Thoracic aorta (tissue), 2 donors: ENCODE results near the gene C3. TPM values are rescaled to one million over a fixed set of nuclear protein-coding genes. Genes with fewer than 3 reads are reported as not detected.
"Not testable (repeated sequence)": the region's sequence is repeated elsewhere in the genome, so short reads cannot be mapped to it uniquely, and the experiment has no call there.

Experiments used
- ATAC-seq: fragments of 150-250 bp; one replicate; pipeline ENCODE4 v1.8.0; 2017; ENCODE audit warnings: low read depth; ENCODE audit not compliant: insufficient number of reproducible peaks, low FRiP score
- DNase-seq: peaks from one replicate; pipeline ENCODE4 v3.0.0-alpha.2; 2020; ENCODE audit warnings: low spot score
- H3K27ac ChIP-seq, 2 donors: fragments of 200-600 bp; sonication (generic); 1 replicate in 1 of 2; 2 replicates in 1 of 2; pipeline ENCODE4 v1.5.1; 2016; ENCODE audit warnings: mild to moderate bottlenecking in 2 of 2, moderate library complexity in 2 of 2
- H3K27me3 ChIP-seq: fragments of 200-600 bp; sonication (generic); replicated peaks from 2 replicates; pipeline ENCODE4 v1.6.0; 2016; ENCODE audit warnings: mild to moderate bottlenecking; ENCODE audit not compliant: insufficient read depth
- H3K36me3 ChIP-seq: fragments of 200-600 bp; sonication (generic); one replicate; pipeline ENCODE4 v1.5.1; 2016
- H3K4me1 ChIP-seq, 2 donors: fragments of 200-600 bp; sonication (generic); 1 replicate in 1 of 2; 2 replicates in 1 of 2; pipeline versions ENCODE4 v1.5.1 to v1.6.0; 2016; ENCODE audit warnings: low read depth in 2 of 2, mild to moderate bottlenecking in 1 of 2; ENCODE audit not compliant: control insufficient read depth in 1 of 2
- H3K4me3 ChIP-seq: fragments of 200-600 bp; sonication (generic); 2 replicates; pipeline ENCODE4 v1.5.1; 2016; ENCODE audit warnings: mild to moderate bottlenecking
- H3K9me3 ChIP-seq: fragments of 200-600 bp; sonication (generic); 2 replicates; pipeline ENCODE4 v1.5.1; 2016
- total RNA-seq, 2 donors: library from RNA; depleted of rRNA; stranded (reverse); fragments of >200 nt; gene quantifications; one replicate each; pipeline versions ENCODE4 v1.1.0 to v1.2.3, GENCODE V29; 2016
- TF ChIP-seq, protein P1 (sequence below): fragments of 200-600 bp; sonication (generic); IDR thresholded peaks from one replicate; pipeline ENCODE4 v1.5.1; 2019; ENCODE audit warnings: antibody characterized with exemption

C3 gene
- total RNA-seq, 2 donors from 2014 or later: 277 to 754 TPM

GRCh38 chr19:6663236-6664201 is 56.9 kb downstream of the C3 start:
- Histone ChIP-seq H3K27ac (no peak overlapping the region), H3K36me3 (no peaks in the 10 kb centered on the region), H3K27me3 (no peaks in the 10 kb centered on the region), H3K4me3 (no peak overlapping the region), H3K9me3 (no peaks in the 10 kb centered on the region), H3K4me1 (no peaks in the 10 kb centered on the region)
- DNase-seq (no peak), ATAC-seq (no peak)
- TF ChIP-seq, protein P1, sequence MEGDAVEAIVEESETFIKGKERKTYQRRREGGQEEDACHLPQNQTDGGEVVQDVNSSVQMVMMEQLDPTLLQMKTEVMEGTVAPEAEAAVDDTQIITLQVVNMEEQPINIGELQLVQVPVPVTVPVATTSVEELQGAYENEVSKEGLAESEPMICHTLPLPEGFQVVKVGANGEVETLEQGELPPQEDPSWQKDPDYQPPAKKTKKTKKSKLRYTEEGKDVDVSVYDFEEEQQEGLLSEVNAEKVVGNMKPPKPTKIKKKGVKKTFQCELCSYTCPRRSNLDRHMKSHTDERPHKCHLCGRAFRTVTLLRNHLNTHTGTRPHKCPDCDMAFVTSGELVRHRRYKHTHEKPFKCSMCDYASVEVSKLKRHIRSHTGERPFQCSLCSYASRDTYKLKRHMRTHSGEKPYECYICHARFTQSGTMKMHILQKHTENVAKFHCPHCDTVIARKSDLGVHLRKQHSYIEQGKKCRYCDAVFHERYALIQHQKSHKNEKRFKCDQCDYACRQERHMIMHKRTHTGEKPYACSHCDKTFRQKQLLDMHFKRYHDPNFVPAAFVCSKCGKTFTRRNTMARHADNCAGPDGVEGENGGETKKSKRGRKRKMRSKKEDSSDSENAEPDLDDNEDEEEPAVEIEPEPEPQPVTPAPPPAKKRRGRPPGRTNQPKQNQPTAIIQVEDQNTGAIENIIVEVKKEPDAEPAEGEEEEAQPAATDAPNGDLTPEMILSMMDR: no peak

GRCh38 chr19:6662702-6663101 is 57.7 kb downstream of the C3 start:
- H3K4me1 ChIP-seq: no peaks in the 10 kb centered on the region
- H3K9me3 ChIP-seq: no peaks in the 10 kb centered on the region
- TF ChIP-seq, protein P1: no peak
- H3K27me3 ChIP-seq: no peaks in the 10 kb centered on the region
- no peak for ATAC-seq
- no peak overlapping the region for H3K27ac ChIP-seq
- no peak for DNase-seq
- H3K4me3 ChIP-seq: no peak overlapping the region
- H3K36me3 ChIP-seq: no peaks in the 10 kb centered on the region

DNA sequence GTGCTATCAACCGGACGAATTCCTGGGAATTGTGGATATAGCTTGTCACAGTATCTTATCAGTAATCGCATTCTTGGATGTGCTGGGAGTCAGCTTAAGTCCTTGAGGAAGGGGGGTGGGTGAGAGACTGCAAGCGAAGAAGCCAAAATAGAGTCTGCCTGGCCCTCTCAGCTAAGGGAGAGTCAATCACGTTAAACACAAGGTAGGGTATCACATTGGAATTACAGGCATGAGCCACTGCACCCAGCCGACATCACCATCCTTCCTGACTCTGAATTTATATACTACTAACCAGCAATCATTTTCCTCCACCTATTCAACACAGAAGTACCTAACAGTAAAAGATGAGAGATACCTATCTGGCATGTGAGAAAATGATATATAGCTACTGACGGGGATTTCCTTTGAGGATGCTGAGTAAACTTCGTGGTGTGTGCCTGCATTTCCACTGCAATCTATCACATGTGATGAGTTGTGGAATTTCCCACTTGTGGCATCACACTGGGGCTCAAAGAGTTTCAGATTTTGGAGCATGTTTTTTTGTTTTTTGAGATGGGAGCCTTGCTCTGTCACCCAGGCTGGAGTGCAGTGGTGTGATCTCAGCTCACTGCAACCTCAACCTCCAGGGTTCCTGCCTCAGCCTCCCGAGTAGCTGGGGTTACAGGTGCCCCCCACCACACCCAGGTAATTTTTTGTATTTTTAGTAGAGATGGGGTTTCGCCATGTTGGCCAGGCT is 58.8 kb downstream of the C3 start:
- not testable (repeated sequence) for H3K4me1 ChIP-seq, H3K27me3 ChIP-seq, ATAC-seq, H3K4me3 ChIP-seq, DNase-seq, H3K9me3 ChIP-seq, H3K36me3 ChIP-seq, H3K27ac ChIP-seq

DNA sequence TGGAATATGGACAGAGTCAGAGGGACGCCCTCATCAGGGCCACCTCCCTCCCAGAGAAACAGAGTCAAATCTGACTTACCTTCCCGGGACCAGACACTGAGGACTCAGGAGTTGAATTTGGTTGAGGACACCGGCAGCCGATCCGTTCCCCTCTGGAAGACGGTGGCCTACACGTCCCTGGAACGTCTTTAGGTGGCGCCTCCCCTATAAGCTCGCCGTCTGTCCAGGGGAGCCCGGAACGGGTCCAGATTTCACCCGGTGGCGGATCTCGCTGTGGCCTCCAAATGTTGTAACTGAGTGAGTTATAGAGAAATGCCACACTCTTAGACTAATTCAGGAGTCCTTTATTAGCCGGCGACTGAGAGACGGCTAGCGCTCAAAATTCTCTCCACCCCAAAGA is 59.5 kb downstream of the C3 start:
- DNase-seq: no peak
- ATAC-seq: no peak
- H3K27me3 ChIP-seq: no peaks in the 10 kb centered on the region

DNA sequence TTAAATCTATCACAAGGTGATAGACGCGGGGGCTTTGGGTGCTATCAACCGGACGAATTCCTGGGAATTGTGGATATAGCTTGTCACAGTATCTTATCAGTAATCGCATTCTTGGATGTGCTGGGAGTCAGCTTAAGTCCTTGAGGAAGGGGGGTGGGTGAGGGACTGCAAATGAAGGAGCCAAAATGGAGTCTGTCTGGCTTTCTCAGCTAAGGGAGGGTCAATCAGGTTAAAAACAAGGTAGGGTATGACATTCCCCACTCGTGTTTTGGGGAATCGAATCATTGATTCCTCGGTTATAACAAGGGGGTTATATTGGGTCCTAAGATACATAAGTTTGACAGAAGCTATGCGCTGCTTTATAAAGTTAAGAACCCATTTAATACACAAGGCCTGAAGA is 64.1 kb downstream of the C3 start:
- ATAC-seq, H3K4me3 ChIP-seq, H3K9me3 ChIP-seq, H3K27me3 ChIP-seq, H3K4me1 ChIP-seq, H3K27ac ChIP-seq, H3K36me3 ChIP-seq, DNase-seq: not testable (repeated sequence)

More for the DNA sequence above, 59.5 kb downstream of the C3 start:
- Histone ChIP-seq H3K27ac (no peak overlapping the region), H3K36me3 (no peaks in the 10 kb centered on the region), H3K9me3 (no peaks in the 10 kb centered on the region), H3K4me3 (no peak overlapping the region), H3K4me1 (no peaks in the 10 kb centered on the region)
- TF ChIP-seq, protein P1: no peak
